ENCODE results near the gene ARPC5. TPM values are rescaled to one million over a fixed set of nuclear protein-coding genes. Genes with fewer than 3 reads are reported as not detected.

Gene ARPC5
- polyA plus RNA-seq, 3 donors = 110 to 1,089 (median 1,064) TPM

GRCh38 chr1:183645531-183645930 lies 9.9 kb upstream of the ARPC5 start:
- 91% methylated on average over 5 of the region's 5 CpGs for WGBS (ENCODE audit: insufficient coverage)
- intact Hi-C loops (cut with micrococcal nuclease) = no loop called here

GRCh38 chr1:183642166-183642565 lies 6.6 kb upstream of the ARPC5 start:
- DNase-seq = no peak
- Histone ChIP-seq H3K4me3 (replicated peaks in 1 of 3; ENCODE audit: low read depth in 2 of 3, low read length in 3 of 3) (no peak overlapping the region), H3K27ac (ENCODE audit: low read depth in 1 of 2, low read length in 2 of 2) (no peak overlapping the region), H2AFZ (ENCODE audit: insufficient read depth, low read depth, low read length, poor library complexity, severe bottlenecking) (no peak overlapping the region), H4K20me1 (ENCODE audit: insufficient read depth, low read length) (no peaks in the 10 kb centered on the region), H3K4me1 (ENCODE audit: control insufficient read depth in 1 of 2, insufficient read depth in 2 of 2, low read length in 2 of 2) (peaks cover 8 to 9% of the 10 kb centered on the region in 2 donors), H3K79me2 (ENCODE audit: insufficient read depth, low read length) (no peaks in the 10 kb centered on the region), H3K4me2 (replicated peaks; ENCODE audit: extremely low read depth, low read length, poor library complexity, severe bottlenecking) (no peak overlapping the region), H3K9me3 (replicated peaks in 1 of 2; ENCODE audit: control insufficient read depth in 1 of 2, insufficient read depth in 1 of 2, low read length in 2 of 2) (no peaks in the 10 kb centered on the region), H3K9ac (ENCODE audit: insufficient read depth, low read length, poor library complexity, severe bottlenecking) (no peak overlapping the region), H3K36me3 (replicated peaks in 1 of 2; ENCODE audit: control insufficient read depth in 1 of 2, insufficient read depth in 2 of 2, low read length in 2 of 2) (no peaks in the 10 kb centered on the region), H3K27me3 (ENCODE audit: control insufficient read depth in 2 of 2, insufficient read depth in 2 of 2, low read length in 2 of 2) (no peaks in the 10 kb centered on the region)
- H3K4me1 Mint-ChIP-seq = peaks cover 10% of the 10 kb centered on the region
- intact Hi-C loops (cut with micrococcal nuclease) = no loop called here
- no peaks in the 10 kb centered on the region for H3K9me3 Mint-ChIP-seq
- TF ChIP-seq CTCF (IDR thresholded peaks at IDR 0.05) = no peak
- H3K36me3 Mint-ChIP-seq = no peaks in the 10 kb centered on the region
- no CpG with 5 or more reads among the region's 3 CpGs for WGBS (ENCODE audit: insufficient coverage)
- H3K27ac Mint-ChIP-seq = no peak overlapping the region
- H3K27me3 Mint-ChIP-seq (ENCODE audit: low read depth in 3 of 3) = peaks cover 0 to 2% (median 1%) of the 10 kb centered on the region in 3 donors
- H3K4me3 Mint-ChIP-seq = no peak overlapping the region

More at GRCh38 chr1:183645531-183645930, 9.9 kb upstream of the ARPC5 start:
- H3K9me3 Mint-ChIP-seq = no peaks in the 10 kb centered on the region
- no peak overlapping the region for H3K27ac ChIP-seq (ENCODE audit: low read depth in 1 of 2, low read length in 2 of 2)
- no peak overlapping the region for H3K9ac ChIP-seq (ENCODE audit: insufficient read depth, low read length, poor library complexity, severe bottlenecking)
- H3K4me3 ChIP-seq (replicated peaks in 1 of 3; ENCODE audit: low read depth in 2 of 3, low read length in 3 of 3) = no peak overlapping the region
- TF ChIP-seq CTCF (IDR thresholded peaks at IDR 0.05) = no peak
- H3K36me3 ChIP-seq (replicated peaks in 1 of 2; ENCODE audit: control insufficient read depth in 1 of 2, insufficient read depth in 2 of 2, low read length in 2 of 2) = no peaks in the 10 kb centered on the region
- H3K4me2 ChIP-seq (replicated peaks; ENCODE audit: extremely low read depth, low read length, poor library complexity, severe bottlenecking) = no peak overlapping the region
- no peaks in the 10 kb centered on the region for H3K9me3 ChIP-seq (replicated peaks in 1 of 2; ENCODE audit: control insufficient read depth in 1 of 2, insufficient read depth in 1 of 2, low read length in 2 of 2)
- H3K4me1 ChIP-seq (ENCODE audit: control insufficient read depth in 1 of 2, insufficient read depth in 2 of 2, low read length in 2 of 2) = peaks cover 8 to 10% of the 10 kb centered on the region in 2 donors
- H3K36me3 Mint-ChIP-seq = no peaks in the 10 kb centered on the region
- H2AFZ ChIP-seq (ENCODE audit: insufficient read depth, low read depth, low read length, poor library complexity, severe bottlenecking) = no peak overlapping the region
- H3K4me1 Mint-ChIP-seq = peaks cover 6% of the 10 kb centered on the region
- no peaks in the 10 kb centered on the region for H3K27me3 ChIP-seq (ENCODE audit: control insufficient read depth in 2 of 2, insufficient read depth in 2 of 2, low read length in 2 of 2)
- DNase-seq = no peak
- H3K27ac Mint-ChIP-seq = no peak overlapping the region
- peaks cover 0 to 2% (median 0%) of the 10 kb centered on the region in 3 donors for H3K27me3 Mint-ChIP-seq (ENCODE audit: low read depth in 3 of 3)
- H3K79me2 ChIP-seq (ENCODE audit: insufficient read depth, low read length) = no peaks in the 10 kb centered on the region
- no peaks in the 10 kb centered on the region for H4K20me1 ChIP-seq (ENCODE audit: insufficient read depth, low read length)
- H3K4me3 Mint-ChIP-seq = no peak overlapping the region

Data from CD14-positive monocyte (primary cell).